WTC11 (cell line): ENCODE results near the gene CFAP251.

Source experiments
- CTCF ChIP-seq: fragments of 200-600 bp; IDR thresholded peaks from 2 replicates; pipeline ENCODE4 v1.8.0; 2022; ENCODE audit warnings: antibody characterized with exemption
- E2F4 ChIP-seq: sonication (generic); formaldehyde crosslinking; IDR thresholded peaks from 2 replicates; pipeline ENCODE4 v1.8.1; 2022; ENCODE audit warnings: low read depth, mild to moderate bottlenecking, moderate library complexity, missing genetic modification reagents, borderline replicate concordance
- ESRRA ChIP-seq: sonication (generic); formaldehyde crosslinking; IDR thresholded peaks from 2 replicates; pipeline ENCODE4 v1.8.1; 2022; ENCODE audit warnings: mild to moderate bottlenecking, missing genetic modification reagents, borderline replicate concordance
- HMGXB4 ChIP-seq: sonication (generic); formaldehyde crosslinking; IDR thresholded peaks from 2 replicates; pipeline ENCODE4 v1.8.1; 2023; ENCODE audit warnings: mild to moderate bottlenecking, moderate library complexity, missing genetic modification reagents
- JUN ChIP-seq: sonication (generic); formaldehyde crosslinking; IDR thresholded peaks from 2 replicates; pipeline ENCODE4 v1.8.0; 2023; ENCODE audit warnings: mild to moderate bottlenecking, missing genetic modification reagents
- MAX ChIP-seq: sonication (generic); formaldehyde crosslinking; IDR thresholded peaks from 2 replicates; pipeline ENCODE4 v1.8.0; 2022; ENCODE audit warnings: mild to moderate bottlenecking, missing genetic modification reagents
- NR1H2 ChIP-seq: sonication (generic); formaldehyde crosslinking; IDR thresholded peaks from 2 replicates; pipeline ENCODE4 v1.9.0; 2021; ENCODE audit warnings: mild to moderate bottlenecking, moderate library complexity, missing genetic modification reagents
- NR3C1 ChIP-seq: sonication (generic); formaldehyde crosslinking; conservative IDR thresholded peaks from 2 replicates; pipeline ENCODE4 v1.8.1; 2023; ENCODE audit warnings: low read depth, mild to moderate bottlenecking, missing genetic modification reagents
- RELA ChIP-seq: sonication (generic); formaldehyde crosslinking; IDR thresholded peaks from 2 replicates; pipeline ENCODE4 v1.8.1; 2022; ENCODE audit warnings: missing genetic modification reagents, mild to moderate bottlenecking, borderline replicate concordance
- ZNF121 ChIP-seq: sonication (generic); formaldehyde crosslinking; IDR thresholded peaks from 2 replicates; pipeline ENCODE4 v1.8.0; 2023; ENCODE audit warnings: missing genetic modification reagents

GRCh38 chr12:122050706-122051105, 132.3 kb downstream of the CFAP251 start:
- TF ChIP-seq CTCF (no peak), ZNF121 (no peak), E2F4 (CRISPR knock-in tag) (no peak), NR3C1 (no peak), MAX (CRISPR knock-in tag) (no peak), JUN (no peak), RELA (CRISPR knock-in tag) (no peak), HMGXB4 (CRISPR knock-in tag) (no peak), ESRRA (CRISPR knock-in tag) (no peak), NR1H2 (CRISPR knock-in tag) (no peak)
